Raji (cell line): ENCODE results near the gene MTUS2.

Experiments used
- POLR2A ChIP-seq: IDR thresholded peaks from 2 replicates; pipeline ENCODE4 v1.6.1; 2011; ENCODE audit warnings: low read depth, low read length, control low read depth; ENCODE audit not compliant: insufficient read depth

MTUS2 gene

DNA sequence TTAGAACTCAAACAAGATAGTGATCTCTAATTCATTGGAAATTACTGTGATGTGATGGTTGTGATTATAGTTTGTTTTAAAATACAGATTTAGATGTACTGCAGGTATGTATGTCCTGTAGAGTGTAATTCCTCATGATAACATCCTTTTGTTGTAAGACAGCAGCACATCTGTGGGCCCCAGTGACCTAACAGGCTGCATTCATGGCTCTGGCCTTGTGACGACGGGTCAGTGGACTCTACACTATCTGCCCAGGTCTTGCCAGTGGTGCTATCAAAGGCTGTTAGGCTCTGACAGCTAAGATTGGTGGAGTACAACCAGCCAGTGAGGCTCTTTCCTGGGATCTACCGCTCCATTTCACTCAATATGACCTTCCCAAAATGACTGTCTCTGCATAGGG is 158.4 kb downstream of the MTUS2 start:
- TF ChIP-seq POLR2A = no peak

DNA sequence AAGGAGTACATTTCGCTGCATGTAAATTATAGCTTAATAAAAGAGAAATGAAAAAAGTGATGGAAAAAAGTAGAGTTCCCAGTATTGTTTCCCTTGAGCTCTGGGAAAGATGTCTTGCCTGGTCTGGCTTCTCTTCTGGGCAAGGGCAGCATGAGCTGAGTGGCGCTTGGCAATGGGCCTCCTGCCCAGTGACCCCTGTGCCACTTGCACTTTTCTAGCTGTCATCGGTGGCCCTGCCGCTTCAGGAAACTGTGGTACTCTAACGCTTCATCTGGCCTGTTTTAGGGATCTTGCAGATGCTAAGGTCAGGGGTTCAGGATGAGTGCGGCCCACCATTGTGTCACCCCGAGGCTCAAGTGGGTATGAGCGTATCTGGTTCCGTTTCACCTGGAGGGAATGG is 161.4 kb downstream of the MTUS2 start:
- TF ChIP-seq POLR2A = no peak

DNA sequence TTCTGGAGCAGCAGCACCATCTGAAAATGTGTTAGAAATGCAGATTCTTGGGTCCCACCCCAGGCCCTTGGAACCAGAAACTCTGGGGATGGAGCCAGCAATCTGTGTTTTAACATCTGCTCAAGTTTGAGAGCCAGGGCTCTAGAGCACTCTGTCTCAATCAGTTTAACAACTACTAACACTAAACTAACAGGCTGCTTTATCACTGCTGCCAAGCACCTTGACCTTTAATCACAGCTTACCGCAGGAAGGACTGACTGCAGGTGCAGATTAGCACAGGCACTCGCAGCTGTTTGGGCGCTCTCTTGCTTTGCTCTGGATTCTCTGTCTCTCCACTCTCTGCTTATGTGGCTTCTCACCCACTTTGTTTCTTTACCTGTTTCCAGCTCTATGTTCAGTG is 163.5 kb downstream of the MTUS2 start:
- TF ChIP-seq POLR2A = no peak

DNA sequence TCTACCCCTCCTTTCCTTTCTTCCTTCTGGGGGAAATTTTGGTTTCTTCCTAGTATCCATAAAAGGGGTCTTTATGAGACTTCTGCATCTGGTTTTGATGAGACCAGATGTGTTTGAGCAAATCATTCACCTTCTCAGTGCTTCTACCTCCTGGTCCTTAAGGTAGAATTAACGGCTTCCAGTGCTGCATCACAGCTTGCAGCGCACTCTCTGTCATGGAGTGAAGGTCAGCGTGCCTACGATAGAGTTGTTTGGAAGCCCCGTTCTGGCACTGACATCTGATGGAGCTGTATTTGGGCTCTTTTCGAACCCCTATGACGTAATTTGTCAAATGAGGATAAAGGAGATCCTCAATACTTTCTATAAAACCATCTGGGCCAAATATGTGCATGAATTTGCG is 164.2 kb downstream of the MTUS2 start:
- TF ChIP-seq POLR2A = no peak

DNA sequence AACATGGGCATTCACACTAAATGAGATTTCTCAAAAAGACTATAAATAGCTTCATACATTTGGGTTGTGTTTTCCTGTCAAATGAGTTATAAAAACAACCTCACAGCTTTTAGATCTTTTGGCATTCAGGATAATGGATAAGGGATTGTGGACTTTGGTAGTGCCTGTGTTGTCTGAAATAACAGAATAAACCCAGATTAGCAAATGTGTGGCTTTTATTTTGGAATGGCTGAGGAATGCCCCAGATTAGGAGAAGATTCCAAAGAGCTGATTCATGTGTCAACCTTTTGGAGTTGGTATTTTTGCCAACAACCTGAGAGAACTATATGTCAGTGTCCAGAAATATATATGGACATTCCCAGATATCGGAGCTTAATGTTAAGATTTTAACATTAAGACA is 164.7 kb downstream of the MTUS2 start:
- no peak for TF ChIP-seq POLR2A

DNA sequence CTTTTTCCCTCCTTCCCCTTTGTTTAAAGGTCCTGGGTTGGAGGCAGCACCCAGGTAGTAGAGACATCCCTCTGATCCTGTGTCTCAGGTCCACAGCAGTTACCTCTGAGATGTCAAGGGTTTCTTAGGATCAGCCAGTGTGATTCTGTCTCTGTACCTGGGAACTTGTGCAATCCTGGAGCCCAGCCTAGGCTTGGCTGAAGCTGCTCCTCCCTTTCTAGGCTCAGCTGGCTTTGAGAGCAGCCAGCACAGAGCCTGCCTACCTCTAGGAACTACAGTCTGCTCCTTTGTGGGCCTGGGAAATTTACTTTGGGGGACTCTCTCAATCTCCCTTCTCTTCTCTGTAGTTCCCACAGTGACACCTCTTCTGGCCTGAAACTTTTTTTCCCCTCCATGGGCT is 171.6 kb downstream of the MTUS2 start:
- TF ChIP-seq POLR2A = no peak

DNA sequence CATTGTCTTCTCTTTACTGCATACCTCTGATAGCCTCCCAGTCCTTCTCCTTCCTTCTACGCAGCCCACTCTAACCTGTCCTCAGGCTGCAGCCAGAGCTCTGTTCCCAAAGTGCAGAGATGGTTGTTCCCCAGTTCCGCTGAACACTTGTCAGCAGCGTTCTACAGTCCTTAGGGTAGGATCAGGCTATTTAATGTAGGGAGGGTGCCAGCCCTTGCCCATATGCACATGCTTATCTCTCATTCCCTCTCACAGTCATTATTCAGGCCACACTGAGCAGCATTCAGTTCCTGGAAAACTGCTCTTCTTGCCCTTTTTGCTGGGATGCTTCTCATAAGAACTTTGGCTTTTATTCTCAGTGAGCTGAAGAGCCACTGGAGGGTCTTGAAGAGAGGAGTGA is 180.7 kb downstream of the MTUS2 start:
- no peak for TF ChIP-seq POLR2A

DNA sequence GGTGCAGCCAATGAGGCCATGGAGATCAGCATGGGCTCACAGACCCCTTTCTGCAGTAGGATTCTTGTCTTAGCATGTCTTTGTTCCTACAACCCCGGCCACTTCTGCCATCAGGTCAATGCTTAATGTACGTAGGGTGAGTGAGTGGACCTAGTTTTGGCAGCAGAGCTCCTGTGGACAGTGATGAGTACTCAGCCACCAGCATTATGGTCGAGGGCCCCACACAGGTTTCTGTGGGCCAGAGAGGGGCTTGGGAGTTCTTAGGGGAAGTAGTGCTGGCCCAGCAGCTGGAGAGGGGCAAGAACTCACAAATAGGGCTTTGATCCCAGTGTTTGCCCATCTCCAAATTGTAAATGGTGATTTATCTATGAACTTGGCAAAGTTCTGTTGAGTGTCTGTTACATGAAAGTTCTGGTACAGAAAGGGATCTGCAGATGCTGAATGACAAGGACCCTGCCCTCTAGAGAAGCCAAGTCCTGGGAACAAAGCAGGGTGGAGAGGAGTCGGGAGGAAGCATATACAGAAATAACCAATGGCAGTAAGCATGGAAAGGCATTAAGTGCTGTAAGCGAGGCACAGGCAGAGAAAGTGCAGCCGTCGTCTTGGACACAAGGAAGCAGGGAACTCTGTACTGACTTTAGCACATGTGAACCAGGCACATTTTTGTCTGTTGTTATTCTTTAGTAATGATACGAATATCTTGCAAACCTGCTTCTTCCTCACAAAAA is 185.1 kb downstream of the MTUS2 start:
- TF ChIP-seq POLR2A = no peak

DNA sequence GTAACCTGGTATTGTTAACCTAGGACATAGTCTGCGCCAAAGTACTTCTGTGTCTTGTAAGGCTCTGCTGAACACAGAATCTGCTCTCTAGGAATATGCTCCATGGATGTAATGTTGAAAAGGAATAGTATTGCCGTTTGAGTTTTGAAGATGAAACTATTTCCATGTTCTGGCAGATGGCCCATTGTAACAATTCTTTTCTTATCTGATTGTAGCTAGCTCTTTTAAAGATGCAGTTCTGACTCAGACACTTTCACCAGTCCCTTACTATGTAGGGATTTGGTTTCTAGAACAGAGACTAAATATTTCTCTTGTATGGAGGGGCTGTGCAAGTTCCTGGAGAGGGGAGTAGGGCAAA is 185.6 kb downstream of the MTUS2 start:
- no peak for TF ChIP-seq POLR2A

DNA sequence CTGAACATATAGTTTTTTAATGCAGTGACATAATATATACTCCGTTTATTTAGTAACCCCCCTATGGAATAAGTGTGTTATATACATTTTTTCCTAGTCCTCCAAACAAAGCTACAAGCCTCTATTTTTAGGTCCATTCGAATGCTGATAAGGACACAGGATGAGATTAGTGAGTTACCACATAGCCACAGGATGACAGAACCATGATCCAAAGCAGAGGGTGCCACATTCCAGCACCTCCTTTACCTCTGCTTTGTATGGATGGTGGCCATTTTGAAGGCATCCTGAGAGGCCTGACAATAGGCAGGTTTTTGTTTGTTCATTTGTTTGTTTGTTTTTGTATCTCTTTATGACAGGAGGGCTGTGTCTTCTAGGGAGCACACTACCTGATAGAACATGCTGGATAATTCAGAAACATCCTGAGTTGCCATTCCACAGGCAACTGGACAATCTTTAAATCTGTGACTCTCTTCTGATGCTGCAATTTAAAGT is 186.3 kb downstream of the MTUS2 start:
- no peak for TF ChIP-seq POLR2A

DNA sequence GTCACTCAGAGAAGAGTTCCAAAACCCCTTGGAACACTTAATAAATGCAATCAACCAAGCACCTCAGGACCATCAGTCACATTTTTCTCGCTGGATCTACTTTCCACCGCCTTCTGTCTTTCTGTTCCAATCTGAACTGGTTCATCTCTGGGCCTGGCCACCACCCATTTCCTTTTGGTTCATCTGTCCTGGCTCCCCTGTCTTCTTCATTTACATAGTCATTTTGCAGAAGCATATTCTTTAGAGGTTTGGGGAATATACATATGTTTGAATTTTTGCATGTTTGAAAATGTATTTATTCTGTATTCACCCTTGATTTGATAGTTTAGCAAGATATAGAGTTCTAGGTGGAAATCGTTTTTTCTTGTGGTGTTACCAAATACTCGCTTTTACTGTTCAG is 188.2 kb downstream of the MTUS2 start:
- TF ChIP-seq POLR2A = no peak

DNA sequence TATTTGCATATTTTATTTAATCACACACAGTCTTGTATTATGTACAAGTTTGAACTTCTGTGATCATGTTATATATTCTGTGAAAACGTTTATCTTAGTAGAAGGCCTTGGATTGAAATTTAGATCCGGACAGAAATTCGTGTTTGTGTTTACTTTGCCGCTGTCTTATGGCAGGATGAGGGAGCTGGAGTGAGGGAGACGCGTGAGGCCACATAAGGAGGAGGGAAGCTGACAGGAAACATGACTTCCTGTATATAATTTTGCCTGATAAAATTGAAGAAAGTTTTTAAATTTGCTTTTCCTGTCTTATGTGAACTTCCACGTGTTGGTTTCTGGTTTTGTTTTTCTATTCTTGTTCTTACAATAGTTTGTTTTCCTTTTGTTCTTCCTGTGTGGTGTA is 200.2 kb downstream of the MTUS2 start:
- TF ChIP-seq POLR2A = no peak

DNA sequence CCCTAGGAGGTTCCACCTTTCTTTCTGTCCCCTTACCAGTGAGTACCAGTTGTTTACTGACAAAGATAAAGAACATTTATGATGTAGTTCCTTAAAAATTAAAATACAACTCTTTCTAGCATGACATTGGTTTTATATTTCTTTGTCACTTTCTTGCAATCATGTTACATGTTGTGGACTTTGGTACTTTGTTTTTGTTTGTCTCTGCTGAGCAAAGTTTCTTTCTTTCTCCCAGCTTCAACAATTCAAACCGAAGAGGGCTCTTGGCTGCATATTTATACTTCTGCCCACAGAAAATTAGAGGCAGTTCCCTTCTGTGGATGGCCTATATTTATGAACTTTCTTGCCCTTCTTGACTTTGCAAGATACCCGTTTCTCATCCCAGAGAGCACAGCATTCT is 201.2 kb downstream of the MTUS2 start:
- no peak for TF ChIP-seq POLR2A

DNA sequence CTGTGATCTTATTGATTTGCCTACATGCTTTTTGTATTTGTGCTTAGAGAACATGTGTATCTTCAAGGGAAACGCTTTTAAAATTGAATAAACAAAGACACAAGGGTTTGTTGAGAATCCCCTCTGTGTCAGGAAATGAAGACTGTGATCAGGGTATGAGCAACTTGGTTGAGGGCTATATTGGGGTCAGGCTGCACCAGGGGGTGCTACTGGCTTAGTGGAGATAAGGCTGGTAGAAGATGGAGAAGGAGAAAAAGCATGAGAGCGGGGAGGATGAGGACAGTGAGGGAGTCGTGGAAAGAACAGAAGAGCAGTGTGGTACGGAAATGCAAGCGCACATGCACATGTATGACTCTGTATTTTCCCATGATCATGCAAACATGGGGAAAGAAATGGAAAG is 201.6 kb downstream of the MTUS2 start:
- no peak for TF ChIP-seq POLR2A

DNA sequence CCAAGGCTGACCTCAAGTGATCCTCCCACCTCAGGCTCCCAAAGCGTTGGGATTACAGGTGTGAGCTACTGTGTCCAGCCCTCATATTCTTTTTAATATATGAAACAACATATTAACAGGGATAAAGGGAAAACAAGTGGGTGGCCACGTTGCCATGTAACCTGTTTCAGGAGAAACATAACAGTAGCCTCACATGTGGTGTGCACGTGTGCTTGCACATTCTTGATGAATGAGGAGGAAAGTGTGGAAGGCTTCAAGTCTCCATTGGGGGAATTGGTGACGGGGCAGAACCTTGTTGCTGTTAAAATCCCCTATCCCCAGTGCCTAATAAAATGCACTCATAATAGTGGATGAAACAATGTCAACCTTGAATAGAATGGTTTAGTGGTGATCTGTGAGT is 202.3 kb downstream of the MTUS2 start:
- TF ChIP-seq POLR2A = no peak

DNA sequence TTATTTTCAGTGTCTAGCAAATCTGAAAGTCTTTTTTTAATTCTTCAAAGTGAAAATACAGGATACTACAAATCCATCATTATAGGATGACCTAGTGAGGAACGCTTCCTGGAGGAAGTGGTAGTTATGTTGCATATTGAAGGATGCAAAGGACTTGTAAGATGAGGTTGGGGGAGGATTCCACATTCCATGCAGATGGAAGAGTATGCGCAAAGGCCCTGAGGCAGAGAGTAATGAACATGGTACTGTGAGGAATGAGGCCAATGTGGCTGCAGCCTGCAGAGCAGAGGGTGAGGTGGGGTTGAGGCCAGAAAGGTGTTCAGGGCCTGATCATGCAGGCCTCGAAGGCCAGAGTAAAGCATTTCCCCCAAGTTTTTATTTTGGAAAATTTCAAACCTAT is 202.8 kb downstream of the MTUS2 start:
- TF ChIP-seq POLR2A = no peak

DNA sequence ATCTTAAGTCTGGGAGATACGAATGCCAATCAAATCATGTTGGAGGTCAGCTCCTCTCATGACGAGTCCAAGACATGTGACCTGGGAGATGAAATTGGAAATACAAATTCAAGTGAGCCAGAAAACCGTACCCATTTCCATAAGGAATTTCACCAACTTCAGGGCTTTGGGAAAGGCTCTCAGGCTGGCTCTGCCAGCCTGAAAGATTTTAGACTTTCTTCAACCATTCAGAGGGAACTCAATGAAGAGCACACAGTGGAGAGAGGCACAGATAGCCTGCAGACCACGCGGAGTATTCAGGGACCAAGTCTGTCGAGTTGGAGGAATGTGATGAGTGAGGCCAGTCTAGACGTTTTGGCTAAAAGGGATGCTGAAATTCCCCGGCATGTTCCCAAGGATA is 204.6 kb downstream of the MTUS2 start:
- no peak for TF ChIP-seq POLR2A
